LHCN-M2 (cell line): ENCODE results near the gene PAQR5. TPM values are rescaled to one million over a fixed set of nuclear protein-coding genes. Genes with fewer than 3 reads are reported as not detected.
"Not testable (repeated sequence)": the region's sequence is repeated elsewhere in the genome, so short reads cannot be mapped to it uniquely, and the experiment has no call there.

Source experiments
- DNase-seq: peaks from one replicate; pipeline ENCODE4 v3.0.0-alpha.2; 2012; ENCODE audit warnings: low read depth
- total RNA-seq: library from RNA; depleted of rRNA; stranded (reverse); fragments of >200 nt; gene quantifications from 2 replicates; pipeline ENCODE4 v1.2.3, GENCODE V29; 2014

Gene PAQR5
- total RNA-seq, 1 experiment from 2014 or later = 13.0 TPM

DNA sequence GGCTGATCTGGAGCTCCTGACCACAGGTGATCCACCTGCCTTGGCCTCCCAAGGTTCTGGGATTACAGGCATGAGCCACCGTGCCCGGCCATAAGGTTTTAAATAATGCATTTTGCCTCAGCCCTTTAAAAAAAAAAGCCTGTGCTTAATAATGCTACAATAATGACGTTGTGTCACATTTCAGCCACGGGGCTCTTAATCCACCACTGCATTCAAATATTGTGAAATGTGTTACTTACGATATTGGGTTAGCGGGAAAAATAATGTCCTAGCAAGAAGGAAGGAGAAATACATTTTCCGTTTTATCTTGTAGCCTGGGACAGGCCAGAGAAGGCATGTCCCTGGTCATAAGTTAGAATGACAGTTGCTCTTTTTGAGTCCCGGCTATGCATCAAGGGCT lies 17.6 kb downstream of the PAQR5 start:
- no peak for DNase-seq

DNA sequence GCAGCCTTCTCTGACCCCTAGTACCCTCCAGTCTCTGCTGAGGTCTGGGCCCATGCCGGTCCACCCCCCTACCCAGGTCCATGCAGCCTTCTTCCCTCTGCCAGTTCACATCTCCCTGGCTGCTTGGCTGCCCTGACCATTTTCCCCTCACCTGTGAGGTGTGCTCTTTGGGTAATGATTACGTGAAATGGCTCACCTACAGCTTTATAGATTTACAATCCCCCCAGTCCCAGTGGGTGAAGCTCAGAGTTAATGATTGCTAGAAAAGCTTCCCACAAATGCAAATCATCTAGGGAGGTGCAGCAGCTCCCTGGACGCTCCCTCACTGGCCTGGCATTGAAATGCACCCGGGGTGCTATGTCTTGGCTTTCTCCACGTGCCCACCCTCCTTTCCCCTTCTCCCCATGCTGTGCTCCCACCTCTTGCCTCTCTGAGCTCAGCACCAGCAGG lies 18.7 kb downstream of the PAQR5 start:
- no peak for DNase-seq

DNA sequence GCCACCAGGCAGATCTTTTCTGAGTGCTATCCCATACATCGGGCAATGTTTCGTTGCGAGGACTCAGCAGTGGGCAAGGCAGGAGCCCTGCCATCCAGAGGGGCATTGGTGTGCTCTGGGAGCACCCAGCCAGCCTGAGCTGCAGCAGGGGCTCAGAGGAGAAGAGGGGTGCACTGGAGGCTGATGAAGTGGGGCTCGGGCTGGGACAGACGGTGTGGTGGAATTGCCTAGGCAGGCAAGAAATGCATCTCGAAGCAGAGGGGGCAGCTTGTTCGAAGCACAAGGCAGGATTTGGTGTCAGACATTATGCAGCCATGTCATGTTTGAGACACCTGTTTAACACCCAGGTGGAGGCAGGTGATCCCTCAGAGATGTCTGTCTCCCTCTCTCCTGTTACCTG lies 19.3 kb downstream of the PAQR5 start:
- no peak for DNase-seq

DNA sequence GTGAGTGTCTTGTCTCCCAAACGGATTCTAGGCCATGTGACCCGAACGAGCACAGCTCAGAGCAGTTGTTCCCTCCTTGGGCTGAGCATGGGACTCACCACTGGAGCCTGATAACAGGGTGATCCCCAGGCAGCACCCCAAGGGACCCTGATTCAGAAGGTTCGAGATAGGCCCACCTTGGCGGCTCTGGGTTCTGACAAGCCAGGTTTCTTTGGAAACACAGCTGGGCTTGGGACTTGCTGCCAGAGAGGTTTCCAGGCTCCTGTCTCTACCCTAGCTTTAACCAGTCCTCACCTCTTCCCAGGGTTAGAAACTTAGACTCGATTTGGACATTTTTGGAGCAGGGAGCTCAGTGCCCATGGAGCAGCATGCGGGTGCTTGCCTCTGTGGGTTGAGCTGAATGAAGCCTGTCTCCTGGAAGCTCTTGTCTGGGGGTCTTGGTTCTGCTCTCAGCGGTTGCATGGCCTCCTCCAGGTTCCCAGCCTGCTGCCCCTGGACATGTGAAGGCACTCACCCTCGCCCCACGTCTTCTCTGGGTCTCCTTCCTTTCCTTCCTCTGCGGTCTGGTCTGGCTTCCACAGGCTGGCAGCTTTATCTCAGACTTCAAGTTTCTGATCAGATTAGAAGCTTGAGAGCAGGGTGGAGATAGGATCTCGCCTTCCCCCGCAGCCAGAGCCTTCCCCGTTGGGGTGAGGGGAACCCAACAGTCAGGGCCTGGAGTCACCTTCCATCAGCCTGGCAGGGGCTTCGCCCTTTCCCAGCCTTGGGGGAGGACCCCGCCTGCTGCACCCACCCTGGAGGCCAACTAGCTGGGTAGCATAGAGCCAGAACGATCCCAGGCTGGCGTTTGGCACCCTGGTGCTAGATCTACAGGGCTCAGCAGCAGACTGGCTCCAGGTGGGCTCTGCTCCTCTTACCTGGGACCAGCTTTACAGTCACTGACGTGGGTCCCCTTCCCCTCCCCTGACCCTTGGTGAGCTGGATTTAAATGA lies 21.0 kb downstream of the PAQR5 start:
- DNase-seq = no peak

DNA sequence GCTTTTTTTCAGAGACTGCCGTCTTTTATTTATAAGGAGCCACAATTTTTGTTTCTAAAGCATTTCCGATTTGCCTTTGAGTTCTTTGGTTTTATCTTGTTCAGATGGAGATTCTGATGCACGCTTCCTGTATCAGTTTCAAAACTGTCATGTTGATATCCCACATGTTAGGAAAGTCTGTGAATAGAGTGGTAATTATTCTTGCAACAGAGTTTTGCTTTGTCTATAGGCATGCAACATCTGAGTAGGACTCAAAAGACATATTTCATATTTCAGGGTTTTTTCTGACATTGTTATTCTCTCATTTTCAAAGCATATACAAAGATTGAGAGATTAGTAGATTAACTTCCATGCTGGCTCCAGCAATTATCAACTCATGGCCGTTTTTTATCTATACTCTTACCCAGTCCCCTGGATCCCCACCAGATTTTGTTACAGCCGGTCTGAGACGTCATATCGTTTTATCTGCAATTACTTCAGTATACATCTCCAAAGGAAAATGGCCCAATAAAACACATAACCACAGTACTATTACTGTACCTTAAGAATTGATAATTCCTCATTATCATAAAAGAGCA lies 22.4 kb downstream of the PAQR5 start:
- DNase-seq = no peak

DNA sequence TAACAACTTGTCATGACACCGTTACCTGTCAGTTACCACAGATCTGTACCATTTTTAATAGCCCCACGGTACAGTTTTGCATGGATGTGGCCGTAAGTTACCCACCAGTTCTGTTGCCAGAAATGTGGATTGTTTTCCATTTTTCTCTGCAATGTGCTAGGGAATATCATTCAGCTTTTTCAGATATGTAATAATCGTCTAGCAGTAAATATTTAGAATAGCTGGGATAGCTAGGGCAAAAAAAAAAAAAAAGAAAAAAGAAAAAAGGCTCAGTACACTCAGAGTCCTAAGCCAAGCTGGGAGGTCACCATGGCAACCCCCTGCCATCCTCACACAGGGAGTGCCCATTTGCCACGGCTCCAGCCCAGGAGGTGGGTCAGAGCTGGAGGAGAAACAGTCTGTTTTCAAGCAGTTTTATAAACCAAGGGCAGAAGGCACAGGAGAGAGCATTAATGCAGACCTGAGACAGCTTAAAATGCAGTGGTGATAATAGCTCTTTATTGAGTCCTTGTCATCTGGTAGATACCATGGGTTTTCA lies 25.2 kb downstream of the PAQR5 start:
- DNase-seq = peak; percentile 39

DNA sequence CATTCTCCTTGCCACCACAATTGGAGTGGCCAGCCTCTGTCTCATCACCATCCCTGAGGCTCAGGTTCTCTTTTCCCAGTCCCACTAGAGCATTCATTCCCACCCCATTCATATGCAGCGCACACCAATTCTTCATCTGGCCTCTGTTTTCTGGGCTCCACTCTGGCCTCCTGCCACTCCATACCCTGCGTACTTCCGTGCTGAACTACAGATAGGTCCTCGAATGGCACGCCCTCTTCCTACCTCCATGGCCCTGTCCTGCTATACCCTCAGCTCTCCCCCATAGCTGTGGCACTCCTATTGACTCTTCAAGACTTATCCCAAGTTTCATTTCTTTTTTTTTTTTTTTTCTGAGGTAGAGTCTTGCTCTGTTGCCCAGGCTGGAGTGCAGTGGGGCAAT lies 25.9 kb downstream of the PAQR5 start:
- no peak for DNase-seq

DNA sequence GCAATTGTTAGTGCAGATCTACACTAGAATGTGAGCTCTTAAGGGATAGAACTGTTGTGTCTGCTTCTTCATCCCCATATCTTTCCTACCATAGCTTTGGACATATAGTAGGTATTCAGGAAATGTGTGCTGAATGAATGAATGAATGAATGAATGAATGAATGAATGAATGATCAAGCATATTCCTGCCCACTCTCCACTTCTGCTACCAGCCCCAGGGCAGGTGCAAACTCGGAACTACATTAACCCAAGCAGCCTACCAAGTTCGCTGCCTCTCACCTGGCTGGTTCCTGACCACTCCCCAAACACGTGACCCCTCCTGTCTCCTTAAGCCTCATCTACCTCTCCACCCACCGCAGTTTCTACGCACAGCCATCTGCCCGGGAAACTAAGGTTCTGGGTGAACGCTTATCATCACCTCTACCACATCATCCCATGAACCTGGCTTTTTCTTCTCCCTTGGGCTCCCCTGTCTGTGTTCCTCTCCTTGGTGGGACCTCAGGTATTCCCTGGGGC lies 26.8 kb downstream of the PAQR5 start:
- DNase-seq = no peak

DNA sequence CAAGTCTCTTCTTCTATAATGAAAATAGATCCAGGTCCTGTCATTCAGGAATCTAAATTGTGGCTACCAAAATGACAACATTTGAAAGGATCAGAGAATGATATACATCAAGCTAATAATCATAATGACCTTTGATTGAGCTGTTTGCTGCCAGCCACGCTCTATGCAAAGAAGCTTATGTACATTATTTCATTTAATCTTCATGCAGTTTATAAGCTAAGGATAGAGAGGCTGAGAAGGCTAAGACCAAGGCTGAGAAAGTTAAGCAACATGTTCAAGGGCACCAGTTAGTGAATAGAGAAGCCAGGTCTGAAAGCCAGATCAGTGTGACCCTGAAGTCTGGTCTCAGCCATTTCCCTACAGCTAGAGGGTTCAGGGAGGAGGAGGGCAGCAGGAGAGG lies 29.4 kb downstream of the PAQR5 start:
- DNase-seq = no peak

DNA sequence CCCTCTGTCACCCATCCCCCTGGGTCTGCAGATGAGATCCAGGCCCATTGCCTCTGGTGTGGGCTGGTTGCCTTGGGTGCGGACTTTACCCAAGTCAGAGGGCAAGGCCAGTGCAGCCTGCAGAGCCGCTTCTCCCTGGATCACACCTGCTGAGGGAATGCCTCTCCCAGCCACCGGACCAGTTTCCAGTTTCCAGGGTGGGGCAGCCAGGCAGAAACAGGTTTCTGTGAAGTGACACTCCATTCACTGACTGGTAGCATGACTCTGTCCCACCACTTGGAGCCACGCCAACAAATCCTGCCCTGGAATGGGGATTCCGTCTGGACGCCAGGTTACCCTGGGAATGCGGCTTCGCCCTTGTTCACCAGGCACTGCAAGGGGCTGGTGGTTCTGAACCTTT lies 30.0 kb downstream of the PAQR5 start:
- DNase-seq = no peak

DNA sequence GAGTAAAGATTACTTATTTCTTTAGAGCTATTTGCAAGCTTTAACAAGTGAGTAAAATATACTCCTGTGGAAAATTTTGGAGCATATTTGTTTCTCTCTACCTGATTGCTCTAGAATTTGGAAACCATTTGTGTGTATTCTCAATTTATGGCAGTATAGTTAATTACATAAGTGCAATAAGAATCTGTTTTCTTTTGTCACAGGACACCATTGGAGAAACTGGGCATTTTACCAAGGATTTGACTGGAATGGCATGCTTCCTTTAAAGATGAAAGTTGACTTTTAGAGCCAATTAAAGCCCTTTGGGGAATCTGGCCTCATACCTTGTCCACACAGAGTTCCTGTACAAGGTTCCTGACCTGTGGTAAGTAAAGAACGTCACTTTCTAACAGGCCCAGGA lies 38.4 kb downstream of the PAQR5 start:
- DNase-seq = peak; percentile 38

DNA sequence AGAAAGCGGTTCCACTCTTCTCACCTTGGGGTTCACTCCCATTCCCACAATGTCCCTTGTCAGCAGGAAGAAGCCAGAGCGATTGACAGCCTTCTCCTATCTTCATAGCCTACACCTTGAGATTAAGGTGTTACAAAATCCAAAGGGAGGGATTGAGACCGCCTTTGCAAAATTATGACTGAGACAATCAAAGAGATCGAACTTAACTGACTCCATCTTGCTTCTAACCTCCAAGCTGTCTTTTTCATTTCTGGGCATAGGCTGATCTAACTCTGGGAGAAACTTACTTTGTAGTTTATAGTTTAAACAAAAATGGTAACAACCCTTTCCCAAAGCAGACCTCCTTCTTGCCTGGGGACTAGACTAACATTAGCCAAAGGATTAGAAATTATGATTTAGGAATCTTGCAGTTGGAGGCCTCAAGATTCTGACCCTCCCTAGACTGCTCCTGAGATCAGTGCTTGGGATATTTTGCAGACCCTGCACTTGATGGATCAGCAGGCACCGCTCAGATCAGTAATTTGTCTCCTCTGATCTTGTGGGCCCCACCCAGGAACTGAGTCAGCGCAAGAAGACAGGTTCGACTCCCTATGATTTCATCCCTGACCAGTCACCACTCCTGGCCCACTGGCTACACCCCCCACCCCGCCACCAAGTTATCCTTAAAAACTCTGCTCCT lies 40.0 kb downstream of the PAQR5 start:
- DNase-seq = no peak

DNA sequence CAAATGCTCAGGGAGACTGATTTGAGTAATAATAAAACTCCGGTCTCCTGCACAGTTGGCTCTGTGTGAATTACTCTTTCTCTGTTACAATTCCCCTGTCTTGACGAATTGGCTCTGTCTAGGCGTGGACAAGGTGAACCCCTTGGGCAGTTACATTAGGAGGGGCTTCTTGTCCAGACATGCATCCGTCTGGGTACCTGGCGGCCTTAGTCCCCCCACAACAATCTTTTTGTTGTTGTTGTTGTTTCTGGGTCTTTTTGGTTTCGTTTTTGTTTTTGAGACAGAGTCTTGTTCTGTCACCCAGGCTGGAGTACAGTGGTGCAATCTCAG lies 40.5 kb downstream of the PAQR5 start:
- not testable (repeated sequence) for DNase-seq

DNA sequence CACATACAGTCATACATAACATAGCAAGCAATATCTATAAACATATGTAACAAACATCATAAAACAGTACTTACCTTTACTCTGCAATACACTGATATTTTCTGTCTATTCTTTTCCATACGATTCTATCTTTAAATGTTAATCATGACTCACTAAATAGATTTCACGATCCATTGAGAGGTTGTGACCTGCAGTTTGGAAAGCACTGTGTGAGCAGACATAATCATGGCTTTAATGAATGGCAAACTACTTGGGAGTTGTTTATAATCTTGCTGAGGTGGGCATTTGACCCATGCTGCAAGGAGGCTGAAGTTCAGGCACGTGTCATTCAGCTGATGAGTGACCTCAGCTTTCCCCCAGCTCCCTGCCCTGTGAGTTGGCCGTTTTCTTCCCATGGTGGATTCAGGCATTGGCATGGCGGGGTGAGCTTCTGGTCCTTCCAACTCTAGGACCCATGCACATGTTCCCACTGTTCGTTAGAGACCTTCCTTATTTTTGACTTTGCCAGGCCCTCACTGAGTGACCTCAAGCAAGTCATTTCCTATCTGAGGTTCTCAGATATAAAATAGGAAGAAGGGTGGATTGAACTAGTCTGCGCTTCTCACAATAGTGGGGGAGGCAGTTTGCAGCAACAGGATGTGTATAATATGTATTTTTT lies 41.7 kb downstream of the PAQR5 start:
- no peak for DNase-seq

DNA sequence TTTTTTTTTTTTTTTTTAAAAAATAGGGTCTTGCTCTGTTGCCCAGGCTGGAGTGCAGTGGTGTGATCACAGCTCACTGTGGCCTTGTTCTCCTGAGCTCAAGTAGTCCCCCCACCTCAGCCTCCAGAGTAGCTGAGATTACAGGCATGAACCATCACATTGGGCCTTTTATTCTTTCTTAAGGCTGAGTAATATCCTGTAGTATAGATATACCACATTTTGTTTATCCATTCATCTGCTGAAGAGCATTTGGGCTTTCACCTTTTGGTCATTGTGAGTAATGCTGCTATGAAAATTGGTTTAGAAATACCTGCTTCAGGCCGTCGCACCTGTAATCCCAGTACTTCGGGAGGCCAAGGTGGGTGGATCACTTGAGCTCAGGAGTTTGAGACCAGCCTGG lies 42.6 kb downstream of the PAQR5 start:
- DNase-seq = no peak

DNA sequence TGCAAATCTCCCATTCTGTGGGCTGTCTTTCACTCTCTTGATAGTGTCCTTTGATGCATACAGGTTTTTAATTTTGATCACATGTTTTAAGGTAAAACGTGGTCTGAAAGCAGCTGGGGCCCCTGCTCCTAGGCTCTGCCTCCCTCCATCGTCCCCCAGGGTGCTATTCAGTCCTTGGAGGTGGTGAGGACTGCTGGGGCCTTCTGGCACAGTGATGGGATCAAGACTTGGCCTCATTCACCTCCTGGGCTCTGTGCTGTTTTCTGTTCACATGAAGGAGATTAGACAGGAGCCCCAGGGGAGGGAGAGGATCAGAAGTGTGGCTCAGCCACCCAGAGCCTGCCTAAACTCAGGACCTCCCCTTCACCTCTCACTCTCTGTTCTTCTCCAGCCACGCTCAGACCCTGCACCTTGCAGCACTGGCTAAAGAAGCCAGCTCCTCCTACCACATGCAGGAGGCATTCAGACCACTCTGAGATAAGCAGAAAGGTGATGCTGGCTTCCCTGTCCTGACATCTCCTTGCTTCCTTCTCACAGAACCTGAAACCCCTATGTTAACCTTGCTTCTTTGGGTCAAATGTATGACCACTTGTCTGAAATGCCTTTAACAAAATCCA lies 43.9 kb downstream of the PAQR5 start:
- no peak for DNase-seq

DNA sequence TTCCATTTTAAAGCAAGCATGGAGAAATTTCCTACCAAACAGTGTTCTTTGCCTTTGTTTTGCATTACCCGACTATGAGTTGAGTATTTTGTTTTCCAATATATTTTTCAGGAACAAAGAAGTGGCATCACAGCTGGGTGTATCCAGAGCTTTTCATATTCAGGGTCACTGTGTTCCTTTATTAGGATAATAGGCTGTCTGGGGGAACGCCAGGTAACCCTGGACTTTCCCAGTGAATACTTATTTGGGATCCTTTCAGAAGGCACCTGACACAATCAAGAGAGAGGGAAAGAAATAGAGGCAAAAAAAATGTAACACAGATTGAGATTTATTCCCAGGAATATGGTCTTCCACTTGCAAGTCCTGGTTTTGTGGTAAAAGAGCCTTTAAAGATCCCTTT lies 44.4 kb downstream of the PAQR5 start:
- DNase-seq = no peak

DNA sequence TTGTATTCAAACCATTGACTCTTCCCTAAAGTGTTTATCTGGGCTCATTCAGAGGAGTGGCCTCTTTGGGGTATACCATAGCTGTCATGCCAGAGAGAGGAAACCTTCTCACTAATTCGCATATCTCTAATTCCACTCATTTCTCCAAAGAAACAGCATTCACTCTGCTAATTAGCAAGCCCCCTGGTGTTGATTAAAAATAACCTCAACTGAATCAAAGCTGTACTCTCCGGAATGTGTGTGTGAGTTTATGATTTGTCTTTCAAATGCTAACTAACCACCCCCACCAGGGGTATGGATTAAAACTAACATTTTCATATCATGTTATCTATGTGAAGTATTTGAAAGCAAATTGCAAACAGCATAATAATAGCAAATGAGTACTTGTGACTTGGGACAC lies 45.5 kb downstream of the PAQR5 start:
- DNase-seq = no peak

DNA sequence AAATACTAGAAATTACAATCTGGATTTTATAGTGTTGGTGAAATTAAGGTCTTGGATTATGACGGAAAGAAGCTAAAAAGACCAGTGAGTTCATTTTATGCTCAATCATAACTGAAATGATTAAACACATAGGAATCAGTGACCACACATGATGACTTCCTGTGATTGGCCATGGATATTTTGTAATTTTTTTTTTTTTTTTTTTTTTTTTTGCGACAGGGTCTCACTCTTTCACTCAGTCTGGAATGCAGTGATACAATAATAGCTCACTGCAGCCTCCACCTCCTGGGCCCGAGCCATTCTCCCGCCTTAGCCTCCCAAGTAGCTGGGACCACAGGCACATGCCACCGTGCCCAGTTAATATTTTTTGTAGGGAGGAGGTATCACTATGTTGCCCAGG lies 47.4 kb downstream of the PAQR5 start:
- peak; percentile 45 for DNase-seq

DNA sequence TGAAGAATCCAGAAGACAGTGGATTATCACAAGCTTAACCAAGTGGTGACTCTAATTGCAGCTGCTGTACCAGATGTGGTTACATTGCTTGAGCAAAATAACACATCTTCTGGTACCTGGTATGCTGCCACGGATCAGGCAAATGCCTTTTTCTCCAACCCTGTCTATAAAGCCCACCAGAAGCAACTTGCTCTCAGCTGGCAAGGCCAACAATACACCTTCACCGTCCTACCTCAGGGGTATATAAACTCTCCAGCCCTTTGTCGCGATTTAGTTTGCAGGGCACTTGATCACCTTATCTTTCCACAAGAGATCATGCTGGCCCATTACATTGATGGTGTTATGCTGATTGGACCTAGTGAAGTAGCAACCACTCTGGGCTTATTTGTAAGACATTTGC lies 52.6 kb downstream of the PAQR5 start:
- no peak for DNase-seq

DNA sequence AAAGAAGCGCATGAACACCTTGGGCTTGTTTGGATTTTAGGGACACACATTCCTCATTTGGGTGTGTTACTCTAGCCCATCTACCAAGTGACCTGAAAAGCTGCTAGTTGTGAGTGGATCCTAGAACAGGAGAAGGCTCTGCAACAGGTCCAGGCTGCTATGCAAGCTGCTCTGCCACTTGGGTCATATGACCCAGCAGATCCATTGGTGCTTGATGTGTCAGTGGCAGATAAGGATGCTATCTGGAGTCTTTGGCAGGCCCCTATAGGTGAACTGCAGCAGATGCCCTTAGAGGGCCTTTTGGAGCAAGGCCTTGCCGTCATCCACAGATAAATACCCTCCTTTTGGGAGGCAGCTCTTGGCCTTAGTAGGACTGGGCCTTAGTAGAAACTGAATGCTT lies 53.2 kb downstream of the PAQR5 start:
- no peak for DNase-seq
